IMR-90 (cell line): Measurements from ENCODE around the gene C10orf120.

Source experiments
- FOS ChIP-seq: fragments of 150-350 bp; IDR thresholded peaks from 2 replicates; pipeline ENCODE4 v1.6.1; 2016; ENCODE audit warnings: low read depth, low read length
- POLR2A ChIP-seq: IDR thresholded peaks from 2 replicates; pipeline ENCODE4 v1.6.1; 2012; ENCODE audit warnings: mild to moderate bottlenecking, low read depth, low read length
- RAD21 ChIP-seq: IDR thresholded peaks from 2 replicates; pipeline ENCODE4 v1.6.1; 2012; ENCODE audit warnings: low read length, improper control_type of control experiment

DNA sequence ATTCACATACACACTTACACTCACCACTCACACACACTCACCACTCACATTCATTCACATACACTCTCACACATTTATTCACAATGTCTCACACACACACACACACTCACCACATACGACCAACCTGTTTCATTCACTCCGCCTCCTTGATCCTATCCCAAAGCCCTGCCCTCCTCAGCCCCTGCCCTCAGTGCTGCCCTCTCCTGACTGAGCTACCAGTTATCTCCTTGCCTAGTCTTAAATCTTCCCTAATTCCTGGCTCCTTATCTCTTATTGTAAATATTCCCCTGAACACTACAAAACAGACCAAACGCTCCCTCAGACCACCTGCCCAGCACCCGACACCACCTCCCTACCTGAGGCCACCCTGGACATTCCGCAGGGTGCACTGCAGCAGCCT is 26.1 kb upstream of the C10orf120 start:
- TF ChIP-seq POLR2A (no peak), RAD21 (no peak), FOS (no peak)
